Measurements from ENCODE around the gene GRIK4. TPM values are rescaled to one million over a fixed set of nuclear protein-coding genes. Genes with fewer than 3 reads are reported as not detected.

The GRIK4 gene
- total RNA-seq, 4 donors from 2014 or later: 0.09 TPM; not detected in 3

DNA sequence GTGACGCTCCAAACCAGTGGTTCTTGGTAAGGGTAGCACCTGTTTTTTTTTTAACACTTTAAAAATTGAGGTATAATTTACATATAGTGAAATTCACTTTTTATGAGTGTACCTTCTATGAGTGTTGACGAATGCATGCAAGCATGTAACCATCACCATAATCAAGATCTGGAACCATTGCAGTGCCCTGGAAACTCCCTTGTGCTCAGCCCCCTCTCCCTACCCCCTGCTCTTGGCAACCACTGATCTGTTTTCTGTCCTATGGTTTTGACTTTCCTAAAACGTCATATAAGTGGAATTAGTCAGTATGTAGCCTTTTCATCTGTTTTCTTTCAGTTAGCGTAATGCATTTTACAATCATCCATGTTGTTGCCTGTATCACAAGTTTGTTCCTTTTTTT is 212.2 kb downstream of the GRIK4 start:
- DNase-seq (ENCODE audit: low spot score) (no peak), ATAC-seq (ENCODE audit: low FRiP score) (no peak)
- TF ChIP-seq, protein P1, sequence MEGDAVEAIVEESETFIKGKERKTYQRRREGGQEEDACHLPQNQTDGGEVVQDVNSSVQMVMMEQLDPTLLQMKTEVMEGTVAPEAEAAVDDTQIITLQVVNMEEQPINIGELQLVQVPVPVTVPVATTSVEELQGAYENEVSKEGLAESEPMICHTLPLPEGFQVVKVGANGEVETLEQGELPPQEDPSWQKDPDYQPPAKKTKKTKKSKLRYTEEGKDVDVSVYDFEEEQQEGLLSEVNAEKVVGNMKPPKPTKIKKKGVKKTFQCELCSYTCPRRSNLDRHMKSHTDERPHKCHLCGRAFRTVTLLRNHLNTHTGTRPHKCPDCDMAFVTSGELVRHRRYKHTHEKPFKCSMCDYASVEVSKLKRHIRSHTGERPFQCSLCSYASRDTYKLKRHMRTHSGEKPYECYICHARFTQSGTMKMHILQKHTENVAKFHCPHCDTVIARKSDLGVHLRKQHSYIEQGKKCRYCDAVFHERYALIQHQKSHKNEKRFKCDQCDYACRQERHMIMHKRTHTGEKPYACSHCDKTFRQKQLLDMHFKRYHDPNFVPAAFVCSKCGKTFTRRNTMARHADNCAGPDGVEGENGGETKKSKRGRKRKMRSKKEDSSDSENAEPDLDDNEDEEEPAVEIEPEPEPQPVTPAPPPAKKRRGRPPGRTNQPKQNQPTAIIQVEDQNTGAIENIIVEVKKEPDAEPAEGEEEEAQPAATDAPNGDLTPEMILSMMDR (IDR thresholded peaks at IDR 0.05): no peak

DNA sequence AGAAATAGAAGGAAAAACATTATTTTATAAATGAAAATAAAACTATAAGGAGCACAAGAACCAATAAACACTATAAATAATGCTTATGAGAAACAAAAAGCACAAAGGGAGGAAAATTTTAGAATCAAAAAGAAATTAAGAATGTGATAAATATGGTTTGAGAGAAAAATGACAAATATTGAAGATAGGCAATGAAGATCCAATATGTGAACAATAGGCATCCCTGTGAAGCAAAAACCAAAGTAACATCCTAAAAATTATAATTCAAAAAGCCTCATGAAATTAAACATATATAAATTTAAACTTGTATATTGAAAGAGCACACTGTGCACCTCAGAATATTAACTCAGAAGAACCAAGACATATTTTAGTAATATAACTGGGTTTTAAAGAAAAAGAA is 216.2 kb downstream of the GRIK4 start:
- TF ChIP-seq, protein P1 (IDR thresholded peaks at IDR 0.05): no peak
- no peak for ATAC-seq (ENCODE audit: low FRiP score)
- DNase-seq (ENCODE audit: low spot score): no peak

DNA sequence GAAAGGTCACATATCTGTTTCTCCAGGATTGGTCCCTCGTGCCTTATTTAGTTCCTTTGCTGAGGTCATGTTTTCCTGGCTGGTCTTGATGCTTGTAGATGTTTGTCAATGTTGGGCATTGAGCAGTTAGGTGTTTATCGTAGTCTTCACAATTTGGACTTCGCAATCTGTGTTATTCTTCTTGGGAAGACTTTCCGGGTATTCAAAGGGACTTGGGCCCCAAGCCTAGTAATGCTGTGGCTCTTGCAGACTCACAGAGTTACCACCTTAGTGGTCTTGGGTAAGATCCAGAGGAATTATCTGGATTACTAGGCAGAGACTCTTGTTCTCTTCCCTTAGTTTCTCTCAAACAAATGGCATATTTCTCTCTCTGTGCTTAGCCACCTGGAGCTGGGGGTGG is 223.5 kb downstream of the GRIK4 start:
- DNase-seq (ENCODE audit: low spot score) (no peak), ATAC-seq (ENCODE audit: low FRiP score) (no peak)
- TF ChIP-seq, protein P1 (IDR thresholded peaks at IDR 0.05): no peak

DNA sequence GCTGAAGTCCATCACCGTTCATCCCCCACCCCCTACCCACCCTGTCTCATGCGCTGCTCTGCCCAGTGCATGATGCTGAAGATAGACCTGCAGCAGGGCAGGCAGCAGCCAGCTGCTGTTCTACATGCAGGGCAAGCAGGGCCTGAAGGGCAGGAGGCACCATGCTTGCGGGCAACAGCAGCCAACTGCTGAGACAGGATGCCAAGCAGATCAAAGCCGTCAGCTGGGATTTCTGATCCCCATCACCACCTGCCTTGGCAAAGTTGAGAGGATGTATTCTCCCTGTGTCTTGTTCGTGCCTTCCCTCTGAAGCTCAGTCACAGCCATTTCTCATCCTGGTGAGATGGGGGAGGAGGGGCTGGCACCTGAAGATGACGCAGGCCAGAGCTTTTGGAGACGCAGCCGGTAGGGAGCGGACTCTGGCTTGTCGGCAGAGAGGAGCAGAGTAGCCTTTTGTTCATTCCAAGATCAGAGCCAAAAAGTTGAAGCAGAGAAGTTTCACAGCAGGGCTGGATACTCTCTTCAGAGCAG is 227.0 kb downstream of the GRIK4 start:
- DNase-seq (ENCODE audit: low spot score) (no peak), ATAC-seq (ENCODE audit: low FRiP score) (no peak)
- TF ChIP-seq, protein P1 (IDR thresholded peaks at IDR 0.05): no peak

DNA sequence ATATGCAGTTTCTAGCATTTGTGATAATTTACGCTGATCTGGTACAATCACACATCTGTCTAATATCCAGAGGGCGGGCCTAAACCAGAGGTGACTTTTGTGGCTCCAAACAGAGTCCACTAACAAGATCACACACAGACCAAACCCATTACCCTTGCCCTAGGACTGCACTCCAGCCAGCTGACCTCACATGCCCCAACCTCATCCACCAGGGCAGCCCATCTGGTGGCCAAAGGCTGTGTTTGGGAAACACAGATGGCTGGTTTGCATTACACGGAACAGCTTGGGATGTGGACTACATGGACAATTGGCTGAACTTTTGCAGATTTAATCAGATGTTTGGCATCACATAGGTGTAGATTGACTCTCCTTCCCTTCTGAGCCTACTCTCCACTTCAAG is 228.2 kb downstream of the GRIK4 start:
- DNase-seq (ENCODE audit: low spot score) (no peak), ATAC-seq (ENCODE audit: low FRiP score) (no peak)
- TF ChIP-seq, protein P1 (IDR thresholded peaks at IDR 0.05): no peak

DNA sequence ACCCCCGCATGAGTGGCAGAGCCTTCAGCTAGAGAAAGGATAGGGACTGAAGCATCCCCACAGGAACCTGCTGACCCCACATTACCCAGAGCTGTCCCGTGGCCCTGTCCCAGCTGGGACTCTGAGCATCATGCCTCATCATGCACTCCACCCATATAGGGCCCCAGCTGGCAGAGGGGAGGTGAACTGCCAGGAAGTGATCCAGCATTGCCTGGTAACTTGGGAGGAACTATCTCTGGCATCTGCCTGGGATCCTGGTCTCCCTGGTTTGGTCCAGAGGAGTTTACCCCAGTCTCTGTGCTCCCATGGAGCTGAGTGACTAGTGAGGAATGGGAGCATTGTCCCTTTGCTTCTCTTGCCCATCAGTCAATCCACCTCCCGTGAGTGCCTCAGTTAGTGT is 228.8 kb downstream of the GRIK4 start:
- DNase-seq (ENCODE audit: low spot score) (no peak), ATAC-seq (ENCODE audit: low FRiP score) (no peak)
- TF ChIP-seq, protein P1 (IDR thresholded peaks at IDR 0.05): no peak

All from omental fat pad (tissue), 4 donors.